WERI-Rb-1 (cell line): ENCODE data around the gene TTC13.
A peak's percentile ranks its signal among the peaks of the same experiment; 100 is the strongest.

Experiments used
- DNase-seq: peaks from one replicate; pipeline ENCODE4 v3.0.0-alpha.2; 2020
- H3K27ac ChIP-seq: fragments of 250-450 bp; sonication (Bioruptor Pico); 2 replicates; pipeline ENCODE4 v1.5.1; 2020; ENCODE audit warnings: mild to moderate bottlenecking, moderate library complexity
- H3K27me3 ChIP-seq: fragments of 250-450 bp; sonication (Bioruptor Pico); 2 replicates; pipeline ENCODE4 v1.5.1; 2021; ENCODE audit warnings: mild to moderate bottlenecking, low read depth, moderate library complexity; ENCODE audit not compliant: insufficient read depth, severe bottlenecking
- H3K36me3 ChIP-seq: fragments of 250-450 bp; sonication (Bioruptor Pico); 2 replicates; pipeline ENCODE4 v1.5.1; 2020; ENCODE audit warnings: mild to moderate bottlenecking, moderate library complexity
- H3K4me3 ChIP-seq: 2 replicates; pipeline ENCODE4 v1.5.1; 2011; ENCODE audit warnings: low read depth, mild to moderate bottlenecking, control low read depth, low read length
- H3K9me3 ChIP-seq: fragments of 250-450 bp; sonication (Bioruptor Pico); 2 replicates; pipeline ENCODE4 v1.5.1; 2021; ENCODE audit warnings: mild to moderate bottlenecking, moderate library complexity; ENCODE audit not compliant: severe bottlenecking
- CTCF ChIP-seq: IDR thresholded peaks from 2 replicates; pipeline ENCODE4 v1.5.1; 2011; ENCODE audit warnings: low read depth, mild to moderate bottlenecking, control low read depth, inconsistent platforms, low read length

TTC13 gene

GRCh38 chr1:230863449-230863848, 115.2 kb downstream of the TTC13 start:
- no peak for DNase-seq

GRCh38 chr1:230861970-230862595, 116.6 kb downstream of the TTC13 start:
- Histone ChIP-seq H3K27ac (no peak overlapping the region), H3K4me3 (no peak overlapping the region), H3K9me3 (no peaks in the 10 kb centered on the region), H3K27me3 (no peaks in the 10 kb centered on the region), H3K36me3 (peaks cover 37% of the 10 kb centered on the region)
- DNase-seq, result no peak
- TF ChIP-seq CTCF, result no peak

More at GRCh38 chr1:230863449-230863848, 115.2 kb downstream of the TTC13 start:
- H3K27me3 ChIP-seq, result no peaks in the 10 kb centered on the region
- H3K4me3 ChIP-seq, result no peak overlapping the region
- TF ChIP-seq CTCF, result no peak
- H3K36me3 ChIP-seq, result peaks cover 35% of the 10 kb centered on the region
- H3K9me3 ChIP-seq, result no peaks in the 10 kb centered on the region
- H3K27ac ChIP-seq, result no peak overlapping the region

DNA sequence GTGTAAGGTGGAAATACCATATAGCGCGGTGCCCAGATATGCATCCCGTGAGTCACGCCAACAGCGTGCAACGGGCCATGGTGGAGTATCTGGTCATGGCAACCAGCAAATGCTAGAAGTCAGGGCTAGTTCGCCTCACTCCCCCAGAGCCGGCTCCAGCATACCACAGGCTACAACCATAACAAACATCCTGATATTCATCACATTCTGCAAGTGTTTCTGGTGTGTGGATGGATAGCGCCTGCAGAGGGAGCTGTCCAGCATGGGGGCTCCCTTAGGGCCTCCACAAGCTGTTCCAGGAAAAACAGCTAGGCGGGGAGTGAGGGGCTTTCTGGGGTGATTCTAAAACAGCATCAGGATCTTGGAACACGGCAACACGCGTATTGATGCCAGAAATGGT, 117.2 kb downstream of the TTC13 start:
- H3K27ac ChIP-seq, result no peak overlapping the region
- peak; percentile 52 for TF ChIP-seq CTCF
- peaks cover 37% of the 10 kb centered on the region for H3K36me3 ChIP-seq
- no peak for DNase-seq
- H3K27me3 ChIP-seq, result no peaks in the 10 kb centered on the region
- H3K9me3 ChIP-seq, result no peaks in the 10 kb centered on the region
- H3K4me3 ChIP-seq, result no peak overlapping the region

DNA sequence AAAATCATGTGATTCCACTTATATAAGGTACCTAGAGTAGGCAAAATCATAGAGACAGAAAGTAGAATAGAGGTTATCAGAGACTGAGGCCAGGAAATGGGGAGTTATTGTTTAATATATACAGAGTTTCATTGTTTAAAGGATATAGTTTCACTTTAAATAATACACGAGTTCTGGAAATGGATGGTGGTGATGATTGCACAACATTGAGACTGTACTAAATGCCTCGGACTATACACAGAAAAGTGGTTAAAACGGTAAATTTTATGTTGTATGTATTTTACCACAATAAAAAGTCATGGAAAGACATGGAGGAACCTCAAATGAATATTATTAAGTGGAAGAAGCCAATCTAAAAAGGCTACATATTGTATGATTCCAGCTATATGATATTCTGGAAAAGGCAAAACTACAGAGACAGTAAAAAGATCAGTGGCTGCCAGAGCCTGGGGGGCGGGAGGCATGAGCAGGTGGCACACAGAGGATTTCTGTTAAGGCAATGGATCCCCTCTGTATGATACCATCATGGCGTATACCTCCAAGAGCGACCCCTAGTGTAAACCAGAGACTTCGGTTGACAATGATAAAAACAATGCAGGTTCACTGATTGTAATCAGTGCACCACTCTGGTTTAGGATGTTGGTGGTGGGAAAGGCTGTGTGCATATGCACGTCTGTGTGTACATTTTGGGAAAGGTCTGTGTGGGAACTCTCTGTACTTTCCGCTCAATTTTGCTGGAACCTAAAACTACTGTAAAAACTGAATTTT, 117.9 kb downstream of the TTC13 start:
- peaks cover 33% of the 10 kb centered on the region for H3K36me3 ChIP-seq
- no peak for DNase-seq

DNA sequence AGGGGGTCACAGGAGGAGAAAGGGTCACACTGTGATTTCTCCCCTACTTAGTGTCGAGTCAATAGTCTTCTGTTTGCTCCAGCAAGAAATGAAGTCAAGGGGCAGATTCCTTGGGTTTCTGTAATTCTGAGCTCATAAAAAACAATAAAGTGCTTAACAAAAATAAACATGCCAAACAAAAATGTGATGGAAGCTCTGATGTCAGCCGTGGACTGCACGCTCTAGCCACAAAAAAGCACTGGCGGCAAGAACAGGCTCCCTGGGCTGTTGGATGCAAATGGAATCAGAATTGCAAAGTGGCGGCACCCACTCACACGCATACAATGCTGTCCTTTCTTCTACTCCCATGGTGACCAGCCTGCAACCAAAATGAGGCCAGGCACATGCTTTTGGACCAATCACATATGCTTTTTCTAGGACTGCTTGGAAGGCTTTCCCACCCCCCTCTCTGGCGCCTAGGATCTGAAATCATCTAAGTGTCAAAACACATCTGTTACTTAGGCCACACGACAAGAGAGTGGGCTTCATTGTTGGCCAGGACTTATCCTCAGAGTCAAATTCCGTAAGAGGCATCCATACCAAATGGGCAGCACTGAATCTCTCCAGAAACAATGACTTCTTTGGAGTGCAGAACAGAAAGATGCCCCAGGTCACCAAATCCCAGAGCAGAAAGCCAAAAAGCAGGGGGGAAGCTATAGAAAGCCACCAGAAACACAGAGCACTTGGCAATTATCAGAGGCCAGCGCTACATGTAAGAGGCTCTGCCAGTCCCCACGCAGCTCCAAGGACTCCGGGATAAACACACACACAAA, 119.5 kb downstream of the TTC13 start:
- TF ChIP-seq CTCF, result no peak
- H3K27me3 ChIP-seq, result no peaks in the 10 kb centered on the region

More for the DNA sequence above, 117.9 kb downstream of the TTC13 start:
- Histone ChIP-seq H3K27ac (no peak overlapping the region), H3K27me3 (no peaks in the 10 kb centered on the region), H3K9me3 (no peaks in the 10 kb centered on the region), H3K4me3 (no peak overlapping the region)
- TF ChIP-seq CTCF, result peak; percentile 27; the same call in 1 of the 2 replicates

More for the DNA sequence above, 119.5 kb downstream of the TTC13 start:
- Histone ChIP-seq H3K4me3 (no peak overlapping the region), H3K27ac (no peak overlapping the region), H3K36me3 (peaks cover 41% of the 10 kb centered on the region), H3K9me3 (no peaks in the 10 kb centered on the region)
- no peak for DNase-seq
